Panc1 (cell line): ENCODE results near the gene MRPS5. TPM values are rescaled to one million over a fixed set of nuclear protein-coding genes. Genes with fewer than 3 reads are reported as not detected.

ENCODE experiments used
- ATAC-seq: fragments of 200-7000 bp; cut with Tn5 transposase; 2 replicates; pipeline ENCODE4 v1.9.1; 2020; ENCODE audit warnings: mild to moderate bottlenecking, moderate library complexity
- BruUV-seq: library from RNA; stranded (reverse); fragments of 400-500 nt; replicated peaks from 2 replicates; lab custom pipeline; 2021; lab: Mats Ljungman, UMichigan
- CTCF ChIA-PET: fragments of 300-600 bp; sonication (Branson Sonifier 250); formaldehyde crosslinking; loops from one replicate; lab custom pipeline; 2022; ENCODE audit warnings: antibody characterized with exemption; lab: Charles Lee
- POLR2A ChIA-PET: fragments of 300-600 bp; sonication (Branson Sonifier 250); formaldehyde crosslinking; loops from one replicate; lab custom pipeline; 2022; ENCODE audit warnings: antibody characterized with exemption; lab: Charles Lee
- DNase-seq: peaks from one replicate; pipeline ENCODE4 v3.0.0-alpha.2; 2010; ENCODE audit warnings: low read depth, low spot score
- H3K27ac ChIP-seq: 2 replicates; pipeline ENCODE4 v1.5.1; 2011; ENCODE audit warnings: mild to moderate bottlenecking, low read length, inconsistent platforms
- H3K27me3 ChIP-seq: fragments of 200-500 bp; sonication (Bioruptor generic); 2 replicates; pipeline ENCODE4 v1.6.0; 2014; ENCODE audit warnings: low read length, inconsistent platforms; ENCODE audit not compliant: control insufficient read depth, insufficient read depth
- H3K36me3 ChIP-seq: fragments of 200-500 bp; sonication (Bioruptor generic); 2 replicates; pipeline ENCODE4 v1.5.1; 2014; ENCODE audit warnings: inconsistent platforms, mild to moderate bottlenecking, low read length, moderate library complexity; ENCODE audit not compliant: control insufficient read depth, insufficient read depth
- H3K4me1 ChIP-seq: 2 replicates; pipeline ENCODE4 v1.5.1; 2011; ENCODE audit warnings: inconsistent platforms, mild to moderate bottlenecking, low read length, moderate library complexity; ENCODE audit not compliant: control insufficient read depth, insufficient read depth
- H3K4me3 ChIP-seq, 2 experiments: 2 replicates each; pipeline ENCODE4 v1.5.1; 2011 to 2012; ENCODE audit warnings: low read depth in 2 of 2, low read length in 2 of 2, mild to moderate bottlenecking in 2 of 2, inconsistent platforms in 1 of 2, moderate library complexity in 1 of 2
- H3K9me3 ChIP-seq: fragments of 200-500 bp; sonication (Bioruptor generic); 2 replicates; pipeline ENCODE4 v1.5.1; 2014; ENCODE audit warnings: low read depth, mild to moderate bottlenecking, inconsistent platforms, low read length, moderate library complexity; ENCODE audit not compliant: control insufficient read depth, insufficient read depth
- CTCF ChIP-seq: fragments of 450-650 bp; IDR thresholded peaks from 2 replicates; pipeline ENCODE4 v1.5.1; 2017; ENCODE audit warnings: mild to moderate bottlenecking
- POLR2AphosphoS5 ChIP-seq: IDR thresholded peaks from 2 replicates; pipeline ENCODE4 v1.6.1; 2012; ENCODE audit warnings: mild to moderate bottlenecking, low read depth, low read length, moderate library complexity
- REST ChIP-seq, 2 experiments: IDR thresholded peaks; 2 replicates each; pipeline ENCODE4 v1.6.1; 2011 to 2012; ENCODE audit warnings: low read depth in 2 of 2, control low read depth in 1 of 2, low read length in 1 of 2, mild to moderate bottlenecking in 1 of 2, moderate library complexity in 1 of 2; ENCODE audit not compliant: insufficient read depth in 1 of 2
- SIN3A ChIP-seq: IDR thresholded peaks from 2 replicates; pipeline ENCODE4 v1.6.1; 2012; ENCODE audit warnings: low read depth, mild to moderate bottlenecking, low read length, moderate library complexity, borderline replicate concordance; ENCODE audit not compliant: insufficient read depth
- TCF7L2 ChIP-seq: IDR thresholded peaks from 2 replicates; pipeline ENCODE4 v1.6.1; 2011; ENCODE audit warnings: mild to moderate bottlenecking, low read depth, low read length, inconsistent platforms
- in situ Hi-C: cut with HindIII; loops from 2 replicates; pipeline ENCODE4 v1.10.0; 2016; ENCODE audit warnings: low sequenced_read_pairs, low pct_unique_long_range_greater_than_20kb
- intact Hi-C: fragments of 100-400 bp; cut with micrococcal nuclease; formaldehyde crosslinking; loops from one replicate; pipeline ENCODE4 v1.10.0; 2022; ENCODE audit not compliant: unreplicated experiment
- total RNA-seq: library from RNA; stranded (reverse); gene quantifications from one replicate; pipeline ENCODE4 v1.2.1, GENCODE V29; 2021; ENCODE audit not compliant: unreplicated experiment

MRPS5 gene
- total RNA-seq, 1 experiment from 2014 or later: 95.8 TPM

- DNase-seq: no peak
- Histone ChIP-seq H3K9me3 (no peaks in the 10 kb centered on the region), H3K27me3 (peaks cover 8% of the 10 kb centered on the region), H3K27ac (no peak overlapping the region), H3K4me1 (no peaks in the 10 kb centered on the region; the same call in 1 of the 2 replicates), H3K36me3 (no peaks in the 10 kb centered on the region), H3K4me3 (no peak overlapping the region)
- TF ChIP-seq SIN3A (no peak), TCF7L2 (no peak), POLR2AphosphoS5 (no peak), CTCF (no peak)
- in situ Hi-C loops (no loop called here), intact Hi-C loops (loop anchor here (2.0 kb wide), 1 partner anchor 29 kb away; no protein-coding TSS in a partner anchor)
- no peak for ATAC-seq
- no TSS peak for BruUV-seq
- ChIA-PET CTCF (no interaction called here), POLR2A (no interaction called here)
These were observed 70.0 kb downstream of the MRPS5 start for GRCh38 chr2:95051626-95052025.

GRCh38 chr2:95050385-95051300 lies 71.0 kb downstream of the MRPS5 start:
- peaks cover 8% of the 10 kb centered on the region for H3K27me3 ChIP-seq

More at GRCh38 chr2:95050385-95051300, 71.0 kb downstream of the MRPS5 start:
- no TSS peak for BruUV-seq
- Histone ChIP-seq H3K36me3 (no peaks in the 10 kb centered on the region), H3K9me3 (no peaks in the 10 kb centered on the region), H3K27ac (no peak overlapping the region), H3K4me3 (no peak overlapping the region), H3K4me1 (no peaks in the 10 kb centered on the region; the same call in 1 of the 2 replicates)
- in situ Hi-C loops (no loop called here), intact Hi-C loops (no loop called here)
- no peak for ATAC-seq
- no peak for TF ChIP-seq CTCF
- TF ChIP-seq SIN3A: no peak
- TF ChIP-seq REST (IDR thresholded peaks at IDR 0.05; ENCODE audit: insufficient read depth in 1 of 2, low read depth in 2 of 2, low read length in 1 of 2): no peak
- TF ChIP-seq TCF7L2: no peak
- TF ChIP-seq POLR2AphosphoS5: no peak
- CTCF ChIA-PET: interaction anchor here (0.6 kb wide), 1 partner anchor 175 kb away, joined by 3 read pairs; no protein-coding TSS in a partner anchor
- POLR2A ChIA-PET: no interaction called here
- no peak for DNase-seq
